K562 (cell line): ENCODE results near the gene FAM83D. TPM values are rescaled to one million over a fixed set of nuclear protein-coding genes. Genes with fewer than 3 reads are reported as not detected.

Source experiments
- ATAC-seq: fragments of 200-7000 bp; cut with Tn5 transposase; 3 replicates; pipeline ENCODE4 v1.9.1; 2020; ENCODE audit warnings: moderate library complexity
- BruUV-seq: library from RNA; stranded (reverse); fragments of 400-500 nt; replicated peaks from 2 replicates; lab custom pipeline; 2021; lab: Mats Ljungman, UMichigan
- CTCF ChIA-PET: fragments of 300-600 bp; formaldehyde crosslinking; extraction: SDS; loops from one replicate; lab custom pipeline; 2021; ENCODE audit warnings: low intra/inter-chr PET ratio; lab: Yijun Ruan, JAX
- POLR2A ChIA-PET: fragments of 300-600, 350-650 bp; sonication (Branson Sonifier 250); formaldehyde crosslinking; extraction: SDS; loops from one replicate; lab custom pipeline; 2021; ENCODE audit warnings: antibody characterized with exemption, inconsistent platforms; lab: Yijun Ruan, JAX
- DNase-seq, 4 experiments: peaks; one replicate each; pipeline versions ENCODE4 v3.0.0 to v3.0.0-alpha.2; 2011 to 2018; ENCODE audit warnings: low spot score in 3 of 4, mixed read lengths in 3 of 4; ENCODE audit errors: extremely low read depth in 1 of 4
- FAIRE-seq: peaks from 2 replicates; lab custom pipeline; 2011; peaks lifted over from hg19 to GRCh38; lab: Jason Lieb, UNC
- H2AFZ ChIP-seq: 2 replicates; pipeline ENCODE4 v1.6.0; 2011; ENCODE audit warnings: low read depth, low read length, control low read depth, inconsistent platforms
- H3K27ac ChIP-seq: fragments of 200-600 bp; 3 replicates; pipeline ENCODE4 v1.8.0; 2011; ENCODE audit warnings: low read depth, mild to moderate bottlenecking, control low read depth, inconsistent platforms, low read length, moderate library complexity, mixed read lengths; ENCODE audit errors: extremely low read depth
- H3K27me3 ChIP-seq, 2 experiments: fragments of 300-600 bp in 1 of 2; 2 replicates in 1 of 2; 3 replicates in 1 of 2; pipeline versions ENCODE4 v1.6.0 to v1.8.0; 2011; ENCODE audit warnings: inconsistent platforms in 2 of 2, low read length in 2 of 2, mild to moderate bottlenecking in 1 of 2, mixed read lengths in 1 of 2, moderate library complexity in 1 of 2; ENCODE audit not compliant: control insufficient read depth in 2 of 2, insufficient read depth in 2 of 2
- H3K36me3 ChIP-seq: fragments of 300-600 bp; 3 replicates; pipeline ENCODE4 v1.8.0; 2011; ENCODE audit warnings: mild to moderate bottlenecking, low read length, inconsistent platforms; ENCODE audit not compliant: control insufficient read depth, insufficient read depth
- H3K4me1 ChIP-seq, 2 experiments: fragments of 200-600 bp in 1 of 2; replicated peaks in 1 of 2; 2 replicates in 1 of 2; 3 replicates in 1 of 2; pipeline versions ENCODE4 v1.5.1 to v1.8.0; 2011; ENCODE audit warnings: inconsistent platforms in 2 of 2, low read length in 2 of 2, mild to moderate bottlenecking in 1 of 2, mixed read lengths in 1 of 2, moderate library complexity in 1 of 2; ENCODE audit not compliant: control insufficient read depth in 2 of 2, insufficient read depth in 2 of 2
- H3K4me2 ChIP-seq: 2 replicates; pipeline ENCODE4 v1.6.1; 2011; ENCODE audit warnings: low read length, control low read depth, inconsistent platforms, mixed read lengths; ENCODE audit not compliant: insufficient read depth
- H3K4me3 ChIP-seq: fragments of 200-600 bp; sonication (generic), shearing (Covaris generic); 2 replicates; pipeline ENCODE4 v1.5.1; 2016; ENCODE audit warnings: control low read depth, inconsistent platforms
- H3K79me2 ChIP-seq: fragments of 200-600 bp; 3 replicates; pipeline ENCODE4 v1.8.0; 2011; ENCODE audit warnings: low read length, inconsistent platforms; ENCODE audit not compliant: control insufficient read depth, insufficient read depth
- H3K9ac ChIP-seq, 2 experiments: 2 replicates each; pipeline versions ENCODE4 v1.6.0 to v1.6.1; 2011; ENCODE audit warnings: low read depth in 2 of 2, low read length in 2 of 2, control low read depth in 1 of 2, inconsistent platforms in 1 of 2, mild to moderate bottlenecking in 1 of 2, mixed read lengths in 1 of 2; ENCODE audit not compliant: insufficient read depth in 1 of 2
- H3K9me1 ChIP-seq: one replicate; pipeline ENCODE4 v1.6.0; 2011; ENCODE audit warnings: inconsistent platforms, mild to moderate bottlenecking, low read length, moderate library complexity; ENCODE audit not compliant: control insufficient read depth, insufficient read depth
- H3K9me3 ChIP-seq: replicated peaks from 2 replicates; pipeline ENCODE4 v1.5.1; 2011; ENCODE audit warnings: low read depth, low read length, inconsistent platforms; ENCODE audit not compliant: control insufficient read depth, insufficient read depth
- H4K20me1 ChIP-seq: replicated peaks from 2 replicates; pipeline ENCODE4 v1.6.1; 2011; ENCODE audit warnings: low read length, inconsistent platforms, mixed read lengths; ENCODE audit not compliant: control insufficient read depth, insufficient read depth
- PCBP2 ChIP-seq: fragments of 200-400 bp; formaldehyde crosslinking; IDR thresholded peaks from 2 replicates; pipeline ENCODE4 v1.6.1; 2018; ENCODE audit warnings: low read length, low read depth, mild to moderate bottlenecking, moderate library complexity; ENCODE audit not compliant: poor library complexity, severe bottlenecking
- POLR2G ChIP-seq: fragments of 200-400 bp; formaldehyde crosslinking; IDR thresholded peaks from 2 replicates; pipeline ENCODE4 v1.6.1; 2017; ENCODE audit warnings: low read depth, mild to moderate bottlenecking, antibody characterized with exemption, low read length, moderate library complexity
- PURB ChIP-seq: sonication (generic); formaldehyde crosslinking; IDR thresholded peaks from 2 replicates; pipeline ENCODE4 v1.9.0; 2021; ENCODE audit warnings: low read depth, mild to moderate bottlenecking, missing genetic modification reagents
- SIX5 ChIP-seq, 2 experiments: IDR thresholded peaks; 2 replicates each; pipeline ENCODE4 v1.6.1; 2011; ENCODE audit warnings: low read length in 2 of 2, borderline replicate concordance in 1 of 2, low read depth in 1 of 2, mild to moderate bottlenecking in 1 of 2, moderate library complexity in 1 of 2; ENCODE audit not compliant: insufficient read depth in 1 of 2
- SMAD1 ChIP-seq: fragments of 150-350 bp; IDR thresholded peaks from 2 replicates; pipeline ENCODE4 v1.6.1; 2014; ENCODE audit warnings: low read length, low read depth; ENCODE audit not compliant: partially characterized antibody
- SP1 ChIP-seq: sonication (generic); formaldehyde crosslinking; IDR thresholded peaks from 2 replicates; pipeline ENCODE4 v1.8.1; 2022; ENCODE audit warnings: mild to moderate bottlenecking, missing genetic modification reagents
- THRA ChIP-seq: fragments of 450-650 bp; IDR thresholded peaks from 2 replicates; pipeline ENCODE4 v1.6.1; 2017; ENCODE audit warnings: mild to moderate bottlenecking, moderate library complexity
- ZNF232 ChIP-seq: sonication (generic); formaldehyde crosslinking; IDR thresholded peaks from 2 replicates; pipeline ENCODE4 v1.8.0; 2022; ENCODE audit warnings: mild to moderate bottlenecking, missing genetic modification reagents
- WGBS: fragments of 100-300 bp; shearing (Covaris generic); methylation state at CpG from one replicate; pipeline ENCODE4 v1.1.6; 2016; ENCODE audit warnings: low coverage, mixed read lengths; ENCODE audit not compliant: insufficient coverage; ENCODE audit errors: missing lambda C conversion rate; 5-methylcytosine and 5-hydroxymethylcytosine counted together
- in situ Hi-C: fragments of 300-500 bp; cut with MboI; formaldehyde crosslinking; loops from 4 replicates; pipeline ENCODE4 v1.15.0; 2018; ENCODE audit warnings: inconsistent platforms, mixed read lengths
- intact Hi-C: fragments of 100-400 bp; cut with micrococcal nuclease; formaldehyde crosslinking; loops from 2 replicates; pipeline ENCODE4 v1.14.2; 2022
- polyA plus RNA-seq, 8 experiments: library from polyadenylated mRNA; depleted of rRNA in 4 of 8; stranded (reverse) in 5 of 8; unstranded in 3 of 8; fragments of >200 nt; fragmentation: Nextera tagmentation in 2 of 8; fragmentation: Illumina TruSeq in 1 of 8; extraction: Ambion mirVana in 2 of 8; extraction: Trizol in 1 of 8; gene quantifications; 2 replicates each; pipeline versions ENCODE4 v1.2.1 to v1.2.3, GENCODE V29; 2011 to 2014; ENCODE audit warnings: inconsistent platforms in 1 of 8, missing spikeins in 1 of 8
- total RNA-seq, 7 experiments: library from RNA; depleted of rRNA in 6 of 7; stranded (reverse); fragments of >200 nt in 6 of 7; fragmentation: Illumina TruSeq in 2 of 7; extraction: Trizol in 2 of 7; gene quantifications; 2 replicates each; pipeline versions ENCODE4 v1.2.1 to v1.2.3, GENCODE V29; 2011 to 2021; ENCODE audit warnings: low replicate concordance in 1 of 7
- TF ChIP-seq, protein P1 (sequence below): sonication (generic); formaldehyde crosslinking; IDR thresholded peaks from 2 replicates; pipeline ENCODE4 v1.8.0; 2022; ENCODE audit warnings: mild to moderate bottlenecking, missing genetic modification reagents, borderline replicate concordance
- TF ChIP-seq, protein P2 (sequence below): fragments of 250-450 bp; sonication (Bioruptor Pico); IDR thresholded peaks from 2 replicates; pipeline ENCODE4 v1.5.0; 2021
- TF ChIP-seq, protein P3 (sequence below), 2 experiments: fragments of 200-800 bp in 1 of 2; sonication (Bioruptor generic) in 1 of 2; sonication (generic) in 1 of 2; formaldehyde crosslinking in 1 of 2; IDR thresholded peaks in 1 of 2; conservative IDR thresholded peaks in 1 of 2; 2 replicates each; pipeline versions ENCODE4 v1.5.0 to v1.6.1; 2016 to 2020; ENCODE audit warnings: missing compliant biosample characterization in 1 of 2, missing genetic modification characterization in 1 of 2, missing genetic modification reagents in 1 of 2
- TF ChIP-seq, protein P4 (sequence below): IDR thresholded peaks from 3 replicates; pipeline ENCODE4 v1.6.1; 2011; ENCODE audit warnings: borderline replicate concordance, mild to moderate bottlenecking; ENCODE audit not compliant: insufficient read length, insufficient read depth

The FAM83D gene
- total and polyA plus RNA-seq, 9 of the 15 experiments (the other 6 are each of a cell fraction or from before 2014, with no cell fraction given), result 8.2 to 66.1 (median 43.5) TPM

GRCh38 chr20:38979434-38979833 lies 53.2 kb downstream of the FAM83D start:
- WGBS, result 77% methylated on average over 2 of the region's 2 CpGs
- Histone ChIP-seq H3K9ac (no peak overlapping the region), H3K9me3 (no peaks in the 10 kb centered on the region), H2AFZ (no peak overlapping the region), H3K4me3 (no peak overlapping the region), H3K79me2 (peaks cover 21% of the 10 kb centered on the region), H3K9me1 (no peaks in the 10 kb centered on the region), H4K20me1 (no peaks in the 10 kb centered on the region; the same call in 1 of the 2 replicates), H3K4me2 (no peak overlapping the region), H3K27me3 (no peaks in the 10 kb centered on the region), H3K4me1 (peaks cover 0 to 10% of the 10 kb centered on the region in 2 experiments; a peak in 2 of 5 replicates), H3K27ac (no peak overlapping the region), H3K36me3 (peaks cover 54% of the 10 kb centered on the region)
- in situ Hi-C loops, result no loop called here
- no TSS peak for BruUV-seq
- intact Hi-C loops, result no loop called here
- FAIRE-seq (no peak), ATAC-seq (no peak), DNase-seq (no peak)
- ChIA-PET CTCF (no interaction called here), POLR2A (interaction anchor here (0.9 to 2.0 kb wide), 6 partner anchors 10 to 19 kb away, joined by 3 to 5 read pairs (median 3); partner anchors contain the start of gene DHX35)
- no peak for TF ChIP-seq THRA
- TF ChIP-seq, protein P1, sequence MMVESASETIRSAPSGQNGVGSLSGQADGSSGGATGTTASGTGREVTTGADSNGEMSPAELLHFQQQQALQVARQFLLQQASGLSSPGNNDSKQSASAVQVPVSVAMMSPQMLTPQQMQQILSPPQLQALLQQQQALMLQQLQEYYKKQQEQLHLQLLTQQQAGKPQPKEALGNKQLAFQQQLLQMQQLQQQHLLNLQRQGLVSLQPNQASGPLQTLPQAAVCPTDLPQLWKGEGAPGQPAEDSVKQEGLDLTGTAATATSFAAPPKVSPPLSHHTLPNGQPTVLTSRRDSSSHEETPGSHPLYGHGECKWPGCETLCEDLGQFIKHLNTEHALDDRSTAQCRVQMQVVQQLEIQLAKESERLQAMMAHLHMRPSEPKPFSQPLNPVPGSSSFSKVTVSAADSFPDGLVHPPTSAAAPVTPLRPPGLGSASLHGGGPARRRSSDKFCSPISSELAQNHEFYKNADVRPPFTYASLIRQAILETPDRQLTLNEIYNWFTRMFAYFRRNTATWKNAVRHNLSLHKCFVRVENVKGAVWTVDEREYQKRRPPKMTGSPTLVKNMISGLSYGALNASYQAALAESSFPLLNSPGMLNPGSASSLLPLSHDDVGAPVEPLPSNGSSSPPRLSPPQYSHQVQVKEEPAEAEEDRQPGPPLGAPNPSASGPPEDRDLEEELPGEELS, result no peak
- TF ChIP-seq SP1 (CRISPR knock-in tag), result no peak
- no peak for TF ChIP-seq PCBP2
- TF ChIP-seq, protein P2, sequence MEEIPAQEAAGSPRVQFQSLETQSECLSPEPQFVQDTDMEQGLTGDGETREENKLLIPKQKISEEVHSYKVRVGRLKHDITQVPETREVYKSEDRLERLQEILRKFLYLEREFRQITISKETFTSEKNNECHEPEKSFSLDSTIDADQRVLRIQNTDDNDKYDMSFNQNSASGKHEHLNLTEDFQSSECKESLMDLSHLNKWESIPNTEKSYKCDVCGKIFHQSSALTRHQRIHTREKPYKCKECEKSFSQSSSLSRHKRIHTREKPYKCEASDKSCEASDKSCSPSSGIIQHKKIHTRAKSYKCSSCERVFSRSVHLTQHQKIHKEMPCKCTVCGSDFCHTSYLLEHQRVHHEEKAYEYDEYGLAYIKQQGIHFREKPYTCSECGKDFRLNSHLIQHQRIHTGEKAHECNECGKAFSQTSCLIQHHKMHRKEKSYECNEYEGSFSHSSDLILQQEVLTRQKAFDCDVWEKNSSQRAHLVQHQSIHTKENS (CRISPR knock-in tag), result no peak
- no peak for TF ChIP-seq SMAD1
- TF ChIP-seq, protein P3, sequence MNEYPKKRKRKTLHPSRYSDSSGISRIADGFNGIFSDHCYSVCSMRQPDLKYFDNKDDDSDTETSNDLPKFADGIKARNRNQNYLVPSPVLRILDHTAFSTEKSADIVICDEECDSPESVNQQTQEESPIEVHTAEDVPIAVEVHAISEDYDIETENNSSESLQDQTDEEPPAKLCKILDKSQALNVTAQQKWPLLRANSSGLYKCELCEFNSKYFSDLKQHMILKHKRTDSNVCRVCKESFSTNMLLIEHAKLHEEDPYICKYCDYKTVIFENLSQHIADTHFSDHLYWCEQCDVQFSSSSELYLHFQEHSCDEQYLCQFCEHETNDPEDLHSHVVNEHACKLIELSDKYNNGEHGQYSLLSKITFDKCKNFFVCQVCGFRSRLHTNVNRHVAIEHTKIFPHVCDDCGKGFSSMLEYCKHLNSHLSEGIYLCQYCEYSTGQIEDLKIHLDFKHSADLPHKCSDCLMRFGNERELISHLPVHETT (CRISPR knock-in tag; conservative IDR thresholded peaks at IDR 0.05 in 1 of 2, IDR thresholded peaks at IDR 0.05 in 1 of 2), result no peak
- TF ChIP-seq SIX5 (IDR thresholded peaks at IDR 0.05; ENCODE audit: borderline replicate concordance in 1 of 2, insufficient read depth in 1 of 2, low read depth in 1 of 2, low read length in 2 of 2), result no peak
- TF ChIP-seq, protein P4, sequence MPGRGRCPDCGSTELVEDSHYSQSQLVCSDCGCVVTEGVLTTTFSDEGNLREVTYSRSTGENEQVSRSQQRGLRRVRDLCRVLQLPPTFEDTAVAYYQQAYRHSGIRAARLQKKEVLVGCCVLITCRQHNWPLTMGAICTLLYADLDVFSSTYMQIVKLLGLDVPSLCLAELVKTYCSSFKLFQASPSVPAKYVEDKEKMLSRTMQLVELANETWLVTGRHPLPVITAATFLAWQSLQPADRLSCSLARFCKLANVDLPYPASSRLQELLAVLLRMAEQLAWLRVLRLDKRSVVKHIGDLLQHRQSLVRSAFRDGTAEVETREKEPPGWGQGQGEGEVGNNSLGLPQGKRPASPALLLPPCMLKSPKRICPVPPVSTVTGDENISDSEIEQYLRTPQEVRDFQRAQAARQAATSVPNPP, result no peak
- TF ChIP-seq PURB (CRISPR knock-in tag), result no peak
- no peak for TF ChIP-seq ZNF232 (CRISPR knock-in tag)
- TF ChIP-seq POLR2G, result no peak
